VCaP (cell line): ENCODE data around the gene MFF.

Experiments used
- H3K27ac ChIP-seq: fragments of 450-650 bp; 2 replicates; pipeline ENCODE4 v1.5.1; 2017
- TF ChIP-seq, protein P1 (sequence below): fragments of 450-650 bp; conservative IDR thresholded peaks from 2 replicates; pipeline ENCODE4 v1.5.1; 2017; ENCODE audit warnings: mild to moderate bottlenecking, moderate library complexity

MFF gene

DNA sequence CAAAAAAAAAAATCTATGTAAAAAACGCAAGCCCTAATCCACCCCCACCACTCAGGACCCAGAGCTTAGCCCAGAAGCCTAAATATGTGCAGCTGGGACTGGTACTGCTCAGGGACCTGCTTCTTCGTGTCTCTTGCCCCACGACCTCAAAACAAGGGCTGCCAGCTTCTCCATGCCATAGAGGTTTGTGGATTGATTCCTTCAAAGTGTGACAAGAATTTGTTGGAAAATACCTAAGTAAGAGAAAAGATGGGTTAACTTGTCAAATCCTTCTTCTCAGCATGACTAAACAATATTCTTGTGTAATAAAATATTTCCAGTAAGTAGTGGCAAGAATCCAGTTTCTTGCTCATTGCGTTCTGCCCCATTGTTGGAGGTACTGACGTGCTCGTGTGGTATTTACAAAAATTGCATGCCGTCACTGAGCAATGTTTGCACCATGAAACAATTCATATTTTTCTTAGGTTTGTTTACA, 63.5 kb downstream of the MFF start:
- TF ChIP-seq, protein P1, sequence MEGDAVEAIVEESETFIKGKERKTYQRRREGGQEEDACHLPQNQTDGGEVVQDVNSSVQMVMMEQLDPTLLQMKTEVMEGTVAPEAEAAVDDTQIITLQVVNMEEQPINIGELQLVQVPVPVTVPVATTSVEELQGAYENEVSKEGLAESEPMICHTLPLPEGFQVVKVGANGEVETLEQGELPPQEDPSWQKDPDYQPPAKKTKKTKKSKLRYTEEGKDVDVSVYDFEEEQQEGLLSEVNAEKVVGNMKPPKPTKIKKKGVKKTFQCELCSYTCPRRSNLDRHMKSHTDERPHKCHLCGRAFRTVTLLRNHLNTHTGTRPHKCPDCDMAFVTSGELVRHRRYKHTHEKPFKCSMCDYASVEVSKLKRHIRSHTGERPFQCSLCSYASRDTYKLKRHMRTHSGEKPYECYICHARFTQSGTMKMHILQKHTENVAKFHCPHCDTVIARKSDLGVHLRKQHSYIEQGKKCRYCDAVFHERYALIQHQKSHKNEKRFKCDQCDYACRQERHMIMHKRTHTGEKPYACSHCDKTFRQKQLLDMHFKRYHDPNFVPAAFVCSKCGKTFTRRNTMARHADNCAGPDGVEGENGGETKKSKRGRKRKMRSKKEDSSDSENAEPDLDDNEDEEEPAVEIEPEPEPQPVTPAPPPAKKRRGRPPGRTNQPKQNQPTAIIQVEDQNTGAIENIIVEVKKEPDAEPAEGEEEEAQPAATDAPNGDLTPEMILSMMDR = no peak
- no peak overlapping the region for H3K27ac ChIP-seq

DNA sequence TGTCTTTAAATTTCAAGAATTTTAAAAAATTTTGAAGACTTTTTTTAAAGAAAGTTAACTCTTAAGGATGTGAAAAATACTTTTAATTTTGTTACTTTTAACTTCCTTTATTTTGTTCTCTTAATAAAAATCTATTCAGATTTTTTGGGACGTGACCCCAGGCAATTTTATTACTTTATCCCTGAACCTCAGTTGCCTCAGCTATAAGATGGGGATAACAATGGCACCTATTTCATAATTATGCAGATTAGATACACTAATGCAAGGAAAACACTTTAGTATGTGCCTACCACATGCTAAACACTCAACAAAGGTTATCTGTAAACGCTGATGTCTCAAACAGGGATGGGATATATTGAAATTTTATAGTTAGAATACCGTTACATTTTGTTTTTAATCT, 64.2 kb downstream of the MFF start:
- no peak overlapping the region for H3K27ac ChIP-seq
- TF ChIP-seq, protein P1 = no peak

DNA sequence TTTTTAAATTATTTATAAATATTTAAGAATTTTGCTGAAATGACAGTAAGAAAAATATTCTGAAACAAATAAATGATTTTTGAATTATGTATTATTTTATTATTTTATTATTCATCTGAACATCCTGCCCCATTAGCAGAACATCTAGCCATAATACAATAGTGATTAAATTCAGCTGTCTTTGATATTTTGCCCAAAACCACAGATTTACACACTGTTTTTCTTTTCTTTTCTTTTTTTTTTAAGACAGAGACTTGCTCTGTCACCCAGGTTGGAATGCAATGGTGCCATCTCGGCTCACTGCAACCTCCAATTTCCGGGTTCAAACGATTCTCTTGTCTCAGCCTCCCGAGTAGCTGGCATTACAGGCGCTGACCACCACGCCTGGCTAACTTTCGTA, 64.6 kb downstream of the MFF start:
- no peak overlapping the region for H3K27ac ChIP-seq
- TF ChIP-seq, protein P1 = no peak

DNA sequence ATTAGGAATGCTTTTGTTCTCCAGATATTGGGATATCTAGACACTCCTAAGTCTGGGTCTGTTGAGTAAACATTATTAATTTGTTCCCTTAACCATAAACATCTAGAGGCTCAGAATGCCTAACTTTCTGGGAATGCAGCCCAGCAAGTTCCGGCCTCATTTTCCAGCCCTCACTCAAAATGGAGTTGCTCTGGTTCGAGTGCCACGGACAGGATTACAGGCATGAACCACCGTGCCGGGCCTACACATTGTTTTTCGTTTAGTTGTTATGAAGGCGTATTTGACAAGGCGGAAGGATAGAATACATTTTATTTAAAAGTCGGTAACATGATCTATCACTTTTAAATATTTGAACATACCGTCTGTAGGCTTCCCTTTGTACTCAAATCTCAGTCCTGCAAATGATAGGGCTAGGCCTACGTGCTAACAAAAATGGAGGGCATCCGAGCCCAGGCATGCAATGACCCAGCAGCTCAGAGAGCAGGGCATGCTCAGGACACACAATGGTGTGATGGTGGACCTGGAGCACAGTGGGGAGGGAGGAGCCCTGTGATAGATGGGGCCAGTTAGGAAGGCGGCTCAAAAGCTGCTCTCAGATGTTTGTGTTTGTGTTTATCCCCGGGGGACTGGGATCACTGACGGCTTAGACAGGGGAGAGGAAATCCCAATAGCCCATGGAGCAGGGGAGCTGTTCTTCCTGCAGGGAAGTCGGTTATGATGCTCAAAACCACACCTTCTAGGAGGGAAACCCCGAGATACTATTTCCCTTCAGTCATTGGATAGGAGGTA, 65.6 kb downstream of the MFF start:
- TF ChIP-seq, protein P1 = no peak
- H3K27ac ChIP-seq = no peak overlapping the region

DNA sequence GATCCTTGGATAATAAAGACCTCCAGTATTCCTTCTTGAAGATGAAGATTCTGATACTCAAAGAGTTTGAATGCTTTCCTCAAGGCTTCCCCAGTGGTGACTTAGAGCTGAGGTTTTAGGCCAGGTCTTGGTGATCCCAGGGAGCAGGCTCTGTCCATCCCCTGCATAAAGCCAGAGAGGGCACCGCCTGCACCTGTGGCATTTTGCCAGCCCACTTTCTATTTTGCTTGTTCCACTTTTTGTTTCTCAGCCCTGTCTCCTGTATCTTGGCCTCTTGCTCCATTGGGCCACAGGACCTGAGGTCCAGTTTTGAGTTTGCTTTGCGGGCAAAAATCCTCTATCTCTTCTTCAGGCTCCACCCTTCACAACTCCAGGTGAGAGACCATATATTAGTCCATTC, 69.3 kb downstream of the MFF start:
- no peak overlapping the region for H3K27ac ChIP-seq
- TF ChIP-seq, protein P1 = no peak

DNA sequence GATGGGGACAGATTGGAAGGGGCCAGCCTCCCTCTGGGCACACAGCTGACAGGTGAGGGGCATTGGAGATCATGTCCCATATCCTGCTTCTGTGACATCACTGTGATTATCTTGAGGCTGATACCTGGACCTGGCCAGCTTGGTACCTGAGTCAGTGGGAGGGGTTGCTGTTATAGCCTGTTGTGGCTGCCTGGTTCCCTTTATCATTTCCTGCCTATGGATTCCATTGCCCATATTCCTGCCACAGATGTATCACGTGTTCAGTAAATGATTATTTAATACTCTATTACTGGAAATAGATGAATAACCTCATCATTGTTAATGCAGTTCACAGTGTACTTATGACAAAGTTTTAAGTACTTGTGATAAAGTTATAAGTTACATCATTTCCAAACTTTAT, 70.5 kb downstream of the MFF start:
- H3K27ac ChIP-seq = no peak overlapping the region
- TF ChIP-seq, protein P1 = no peak

DNA sequence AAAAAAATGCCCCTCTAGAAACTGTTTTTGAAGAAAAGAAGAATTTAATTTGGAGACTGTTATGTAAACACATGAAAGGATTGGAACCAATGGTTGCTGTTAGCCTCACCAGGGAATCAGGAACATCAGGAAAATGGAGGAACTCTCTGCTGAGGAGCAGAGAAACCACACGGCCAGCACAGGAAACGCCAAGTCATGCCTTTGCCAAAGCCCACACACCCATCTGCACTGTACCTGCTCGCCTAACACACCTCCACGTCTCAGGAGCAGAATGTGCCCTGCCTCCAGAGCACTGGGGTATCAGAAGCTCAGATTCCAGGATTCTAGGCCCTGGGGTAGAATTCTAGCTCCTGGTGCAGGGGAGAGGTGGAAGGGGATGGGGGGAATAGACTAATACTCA, 72.5 kb downstream of the MFF start:
- H3K27ac ChIP-seq = peak overlapping the region; percentile 62; the same call in 1 of the 2 replicates

More for the DNA sequence above, 72.5 kb downstream of the MFF start:
- TF ChIP-seq, protein P1 = no peak
